HEK293 (cell line): ENCODE data around the gene MFSD11.

Experiments
- CTCF ChIA-PET: fragments of 350-600 bp; formaldehyde crosslinking; extraction: SDS; loops from one replicate; lab custom pipeline; 2021; ENCODE audit warnings: antibody characterized with exemption; lab: Yijun Ruan, JAX
- POLR2A ChIA-PET: fragments of 300-600 bp; formaldehyde crosslinking; extraction: SDS; loops from one replicate; lab custom pipeline; 2020; ENCODE audit warnings: antibody characterized with exemption, inconsistent platforms; lab: Yijun Ruan, JAX
- H3K27ac ChIP-seq: fragments of 200-500 bp; sonication (Bioruptor generic); 2 replicates; pipeline ENCODE4 v1.5.1; 2014; ENCODE audit warnings: low read depth, low read length, control low read depth, inconsistent platforms; ENCODE audit errors: extremely low read depth
- H3K36me3 ChIP-seq, 2 experiments: fragments of 200-500 bp in 1 of 2; sonication (Bioruptor generic) in 1 of 2; 1 replicate in 1 of 2; 2 replicates in 1 of 2; pipeline ENCODE4 v1.5.1; 2014 to 2017; ENCODE audit warnings: inconsistent platforms in 2 of 2, low read length in 2 of 2; ENCODE audit not compliant: control insufficient read depth in 2 of 2, insufficient read depth in 1 of 2
- H3K4me1 ChIP-seq: fragments of 200-500 bp; sonication (Bioruptor generic); 2 replicates; pipeline ENCODE4 v1.5.1; 2014; ENCODE audit warnings: mild to moderate bottlenecking, low read length, inconsistent platforms; ENCODE audit not compliant: control insufficient read depth, insufficient read depth
- H3K4me3 ChIP-seq: 2 replicates; pipeline ENCODE4 v1.5.1; 2011; ENCODE audit warnings: low read depth, mild to moderate bottlenecking, control low read depth, low read length, moderate library complexity
- H3K9me3 ChIP-seq: fragments of 200-500 bp; sonication (Bioruptor generic); 2 replicates; pipeline ENCODE4 v1.5.1; 2014; ENCODE audit warnings: low read depth, low read length, inconsistent platforms; ENCODE audit not compliant: control insufficient read depth, insufficient read depth
- KLF10 ChIP-seq: fragments of 450-650 bp; IDR thresholded peaks from 2 replicates; pipeline ENCODE4 v1.5.1; 2018; ENCODE audit warnings: missing biosample characterization, mild to moderate bottlenecking, missing genetic modification characterization
- KLF16 ChIP-seq: fragments of 450-650 bp; formaldehyde crosslinking; IDR thresholded peaks from 2 replicates; pipeline ENCODE4 v1.5.1; 2017; ENCODE audit warnings: missing biosample characterization, missing genetic modification characterization
- RBAK ChIP-seq: fragments of 450-650 bp; formaldehyde crosslinking; IDR thresholded peaks from 2 replicates; pipeline ENCODE4 v1.5.1; 2016; ENCODE audit warnings: missing biosample characterization, missing genetic modification characterization
- SP2 ChIP-seq: fragments of 450-650 bp; formaldehyde crosslinking; IDR thresholded peaks from 2 replicates; pipeline ENCODE4 v1.5.1; 2016; ENCODE audit warnings: missing biosample characterization, missing genetic modification characterization
- ZEB2 ChIP-seq: fragments of 450-650 bp; formaldehyde crosslinking; IDR thresholded peaks from 2 replicates; pipeline ENCODE4 v1.5.1; 2016; ENCODE audit warnings: missing biosample characterization, missing genetic modification characterization
- ZNF132 ChIP-seq: fragments of 450-650 bp; formaldehyde crosslinking; IDR thresholded peaks from 2 replicates; pipeline ENCODE4 v1.5.1; 2017; ENCODE audit warnings: missing biosample characterization, missing genetic modification characterization, borderline replicate concordance
- ZNF138 ChIP-seq: fragments of 450-650 bp; formaldehyde crosslinking; IDR thresholded peaks from 2 replicates; pipeline ENCODE4 v1.5.1; 2016; ENCODE audit warnings: missing biosample characterization, missing genetic modification characterization, borderline replicate concordance
- ZNF24 ChIP-seq: fragments of 450-650 bp; formaldehyde crosslinking; IDR thresholded peaks from 2 replicates; pipeline ENCODE4 v1.5.1; 2016; ENCODE audit warnings: missing biosample characterization, missing genetic modification characterization
- ZNF521 ChIP-seq: fragments of 450-650 bp; formaldehyde crosslinking; IDR thresholded peaks from 2 replicates; pipeline ENCODE4 v1.5.1; 2017; ENCODE audit warnings: missing biosample characterization, mild to moderate bottlenecking, missing genetic modification characterization
- ZNF561 ChIP-seq: fragments of 450-650 bp; IDR thresholded peaks from 2 replicates; pipeline ENCODE4 v1.5.1; 2018; ENCODE audit warnings: missing biosample characterization, missing genetic modification characterization, borderline replicate concordance
- ZNF571 ChIP-seq: fragments of 450-650 bp; formaldehyde crosslinking; IDR thresholded peaks from 2 replicates; pipeline ENCODE4 v1.5.0; 2017; ENCODE audit warnings: missing biosample characterization, missing genetic modification characterization
- ZNF610 ChIP-seq: fragments of 450-650 bp; formaldehyde crosslinking; IDR thresholded peaks from 2 replicates; pipeline ENCODE4 v1.5.1; 2016; ENCODE audit warnings: missing biosample characterization, missing genetic modification characterization, borderline replicate concordance
- ZNF677 ChIP-seq: fragments of 450-650 bp; IDR thresholded peaks from 2 replicates; pipeline ENCODE4 v1.5.0; 2018; ENCODE audit warnings: missing biosample characterization, mild to moderate bottlenecking, missing genetic modification characterization, moderate library complexity
- ZNF768 ChIP-seq: fragments of 450-650 bp; formaldehyde crosslinking; IDR thresholded peaks from 2 replicates; pipeline ENCODE4 v1.5.1; 2018; ENCODE audit warnings: missing biosample characterization, mild to moderate bottlenecking, missing genetic modification characterization
- ZNF843 ChIP-seq: fragments of 450-650 bp; formaldehyde crosslinking; IDR thresholded peaks from 2 replicates; pipeline ENCODE4 v1.5.1; 2016; ENCODE audit warnings: missing biosample characterization, missing genetic modification characterization
- TF ChIP-seq, protein P1 (sequence below): fragments of 450-650 bp; formaldehyde crosslinking; conservative IDR thresholded peaks from 2 replicates; pipeline ENCODE4 v1.5.1; 2016; ENCODE audit warnings: low read depth, missing biosample characterization, missing genetic modification characterization
- TF ChIP-seq, protein P2 (sequence below): fragments of 450-650 bp; formaldehyde crosslinking; IDR thresholded peaks from 2 replicates; pipeline ENCODE4 v1.5.1; 2016; ENCODE audit warnings: missing biosample characterization, missing genetic modification characterization
- TF ChIP-seq, protein P3 (sequence below): fragments of 450-650 bp; formaldehyde crosslinking; IDR thresholded peaks from 2 replicates; pipeline ENCODE4 v1.5.1; 2016; ENCODE audit warnings: missing biosample characterization, missing genetic modification characterization
- TF ChIP-seq, protein P4 (sequence below): fragments of 450-650 bp; formaldehyde crosslinking; IDR thresholded peaks from 2 replicates; pipeline ENCODE4 v1.5.1; 2017; ENCODE audit warnings: missing biosample characterization, mild to moderate bottlenecking, missing genetic modification characterization, moderate library complexity
- TF ChIP-seq, protein P5 (sequence below): fragments of 450-650 bp; formaldehyde crosslinking; IDR thresholded peaks from 2 replicates; pipeline ENCODE4 v1.5.1; 2016; ENCODE audit warnings: missing biosample characterization, missing genetic modification characterization
- TF ChIP-seq, protein P6 (sequence below): sonication (generic); formaldehyde crosslinking; IDR thresholded peaks from 2 replicates; pipeline ENCODE4 v1.8.1; 2022; ENCODE audit warnings: mild to moderate bottlenecking, moderate library complexity, missing genetic modification reagents

The MFSD11 gene

DNA sequence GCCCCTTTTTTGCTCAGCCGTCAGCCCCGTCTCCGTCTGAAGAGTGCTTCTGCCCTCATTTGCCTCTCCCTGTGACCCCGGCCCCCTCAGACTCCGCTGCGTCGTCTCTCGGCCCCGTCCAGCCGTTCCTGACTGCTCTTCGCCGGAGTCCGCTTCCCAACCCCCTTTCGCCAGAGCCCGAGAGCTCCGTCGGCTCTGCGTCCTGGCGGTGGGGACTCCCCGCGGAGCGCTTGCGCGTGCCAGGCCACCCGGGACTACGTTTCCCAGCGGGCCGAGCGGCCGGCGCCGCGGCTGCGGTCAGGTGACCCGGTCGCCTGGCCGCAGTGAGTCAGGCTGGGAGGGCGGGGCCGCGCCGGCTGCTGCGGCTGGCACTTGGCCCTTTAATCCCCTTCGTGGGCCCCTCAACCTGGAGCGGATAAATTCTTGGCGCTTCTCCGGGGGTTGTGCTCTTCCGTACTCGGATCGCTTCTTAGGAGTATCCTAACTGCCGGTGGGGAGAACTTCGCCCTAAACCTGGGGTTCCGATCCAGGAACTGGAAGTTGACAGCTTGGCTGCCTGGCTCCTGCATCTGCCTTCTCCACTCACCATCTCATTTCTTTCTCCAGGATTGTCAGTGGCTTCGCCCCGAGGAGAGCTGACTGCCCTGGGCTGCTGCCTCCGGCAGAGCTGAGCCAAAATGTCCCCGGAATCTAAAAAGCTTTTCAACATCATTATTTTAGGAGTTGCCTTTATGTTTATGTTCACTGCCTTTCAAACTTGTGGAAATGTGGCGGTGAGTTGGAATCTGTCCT is at the start of gene MFSD11 (continued):
- TF ChIP-seq, protein P1, sequence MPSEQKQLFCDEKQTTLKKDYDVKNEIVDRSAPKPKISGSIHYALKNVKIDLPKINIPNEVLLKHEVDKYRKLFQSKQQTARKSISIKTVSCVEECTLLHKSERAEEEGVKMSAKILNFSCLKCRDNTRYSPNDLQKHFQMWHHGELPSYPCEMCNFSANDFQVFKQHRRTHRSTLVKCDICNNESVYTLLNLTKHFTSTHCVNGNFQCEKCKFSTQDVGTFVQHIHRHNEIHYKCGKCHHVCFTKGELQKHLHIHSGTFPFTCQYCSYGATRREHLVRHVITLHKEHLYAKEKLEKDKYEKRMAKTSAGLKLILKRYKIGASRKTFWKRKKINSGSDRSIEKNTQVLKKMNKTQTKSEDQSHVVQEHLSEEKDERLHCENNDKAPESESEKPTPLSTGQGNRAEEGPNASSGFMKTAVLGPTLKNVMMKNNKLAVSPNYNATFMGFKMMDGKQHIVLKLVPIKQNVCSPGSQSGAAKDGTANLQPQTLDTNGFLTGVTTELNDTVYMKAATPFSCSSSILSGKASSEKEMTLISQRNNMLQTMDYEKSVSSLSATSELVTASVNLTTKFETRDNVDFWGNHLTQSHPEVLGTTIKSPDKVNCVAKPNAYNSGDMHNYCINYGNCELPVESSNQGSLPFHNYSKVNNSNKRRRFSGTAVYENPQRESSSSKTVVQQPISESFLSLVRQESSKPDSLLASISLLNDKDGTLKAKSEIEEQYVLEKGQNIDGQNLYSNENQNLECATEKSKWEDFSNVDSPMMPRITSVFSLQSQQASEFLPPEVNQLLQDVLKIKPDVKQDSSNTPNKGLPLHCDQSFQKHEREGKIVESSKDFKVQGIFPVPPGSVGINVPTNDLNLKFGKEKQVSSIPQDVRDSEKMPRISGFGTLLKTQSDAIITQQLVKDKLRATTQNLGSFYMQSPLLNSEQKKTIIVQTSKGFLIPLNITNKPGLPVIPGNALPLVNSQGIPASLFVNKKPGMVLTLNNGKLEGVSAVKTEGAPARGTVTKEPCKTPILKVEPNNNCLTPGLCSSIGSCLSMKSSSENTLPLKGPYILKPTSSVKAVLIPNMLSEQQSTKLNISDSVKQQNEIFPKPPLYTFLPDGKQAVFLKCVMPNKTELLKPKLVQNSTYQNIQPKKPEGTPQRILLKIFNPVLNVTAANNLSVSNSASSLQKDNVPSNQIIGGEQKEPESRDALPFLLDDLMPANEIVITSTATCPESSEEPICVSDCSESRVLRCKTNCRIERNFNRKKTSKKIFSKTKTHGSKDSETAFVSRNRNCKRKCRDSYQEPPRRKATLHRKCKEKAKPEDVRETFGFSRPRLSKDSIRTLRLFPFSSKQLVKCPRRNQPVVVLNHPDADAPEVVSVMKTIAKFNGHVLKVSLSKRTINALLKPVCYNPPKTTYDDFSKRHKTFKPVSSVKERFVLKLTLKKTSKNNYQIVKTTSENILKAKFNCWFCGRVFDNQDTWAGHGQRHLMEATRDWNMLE (tag by site-specific recombination): no peak
- TF ChIP-seq ZNF24 (tag by site-specific recombination) (peak; percentile 72; the same call in 1 of the 2 replicates), ZNF843 (peak; percentile 80), KLF16 (tag by site-specific recombination) (peak; percentile 91), ZNF138 (no peak), ZNF521 (tag by site-specific recombination) (no peak), ZNF571 (no peak), SP2 (tag by site-specific recombination) (no peak; the same call in 1 of the 2 replicates), KLF10 (peak; percentile 87)
- TF ChIP-seq, all 188 proteins: peak for 65

DNA sequence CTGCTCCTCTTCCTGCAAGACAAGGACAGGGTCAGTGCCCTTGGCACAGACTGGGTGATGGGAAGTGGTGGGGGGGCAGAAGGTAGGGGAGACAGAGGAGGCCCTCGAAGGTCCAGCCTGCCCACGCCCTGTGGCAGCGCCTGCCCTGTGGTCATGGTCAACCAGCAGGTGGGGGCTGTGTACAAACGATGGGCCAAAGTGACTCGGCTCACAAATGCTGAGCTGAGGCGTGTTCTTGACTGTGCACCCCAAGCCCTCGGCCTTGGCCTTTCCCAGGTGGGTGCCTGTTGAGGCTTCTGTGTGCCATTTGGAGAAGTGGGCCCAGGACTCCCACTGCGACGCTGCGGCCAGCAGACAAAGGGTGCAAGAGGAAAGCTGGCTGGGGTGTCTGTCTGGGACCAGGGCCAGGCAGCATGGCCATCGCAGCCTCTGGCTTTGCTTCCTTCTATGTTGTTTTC is 49.7 kb upstream of the MFSD11 start:
- POLR2A ChIA-PET: interaction anchor here (0.6 to 2.2 kb wide), 10 partner anchors 9 to 131 kb away, joined by 3 to 22 read pairs (median 9); partner anchors contain the start of genes MFSD11, MXRA7 and SRSF2
- CTCF ChIA-PET: interaction anchor here (0.6 to 14.2 kb wide), 9 partner anchors 10 to 355 kb away, joined by 3 to 175 read pairs (median 5); partner anchors contain the start of gene MXRA7
- H3K27ac ChIP-seq: peak overlapping the region; percentile 66
- TF ChIP-seq, protein P2, sequence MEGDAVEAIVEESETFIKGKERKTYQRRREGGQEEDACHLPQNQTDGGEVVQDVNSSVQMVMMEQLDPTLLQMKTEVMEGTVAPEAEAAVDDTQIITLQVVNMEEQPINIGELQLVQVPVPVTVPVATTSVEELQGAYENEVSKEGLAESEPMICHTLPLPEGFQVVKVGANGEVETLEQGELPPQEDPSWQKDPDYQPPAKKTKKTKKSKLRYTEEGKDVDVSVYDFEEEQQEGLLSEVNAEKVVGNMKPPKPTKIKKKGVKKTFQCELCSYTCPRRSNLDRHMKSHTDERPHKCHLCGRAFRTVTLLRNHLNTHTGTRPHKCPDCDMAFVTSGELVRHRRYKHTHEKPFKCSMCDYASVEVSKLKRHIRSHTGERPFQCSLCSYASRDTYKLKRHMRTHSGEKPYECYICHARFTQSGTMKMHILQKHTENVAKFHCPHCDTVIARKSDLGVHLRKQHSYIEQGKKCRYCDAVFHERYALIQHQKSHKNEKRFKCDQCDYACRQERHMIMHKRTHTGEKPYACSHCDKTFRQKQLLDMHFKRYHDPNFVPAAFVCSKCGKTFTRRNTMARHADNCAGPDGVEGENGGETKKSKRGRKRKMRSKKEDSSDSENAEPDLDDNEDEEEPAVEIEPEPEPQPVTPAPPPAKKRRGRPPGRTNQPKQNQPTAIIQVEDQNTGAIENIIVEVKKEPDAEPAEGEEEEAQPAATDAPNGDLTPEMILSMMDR: peak; percentile 49; the same call in 1 of the 2 replicates
- TF ChIP-seq ZNF677 (tag by site-specific recombination) (no peak), ZNF768 (tag by site-specific recombination) (no peak), ZNF561 (tag by site-specific recombination) (no peak), ZNF610 (tag by site-specific recombination) (no peak), RBAK (tag by site-specific recombination) (no peak), ZNF132 (tag by site-specific recombination) (no peak), ZEB2 (tag by site-specific recombination) (no peak)
- TF ChIP-seq, protein P3, sequence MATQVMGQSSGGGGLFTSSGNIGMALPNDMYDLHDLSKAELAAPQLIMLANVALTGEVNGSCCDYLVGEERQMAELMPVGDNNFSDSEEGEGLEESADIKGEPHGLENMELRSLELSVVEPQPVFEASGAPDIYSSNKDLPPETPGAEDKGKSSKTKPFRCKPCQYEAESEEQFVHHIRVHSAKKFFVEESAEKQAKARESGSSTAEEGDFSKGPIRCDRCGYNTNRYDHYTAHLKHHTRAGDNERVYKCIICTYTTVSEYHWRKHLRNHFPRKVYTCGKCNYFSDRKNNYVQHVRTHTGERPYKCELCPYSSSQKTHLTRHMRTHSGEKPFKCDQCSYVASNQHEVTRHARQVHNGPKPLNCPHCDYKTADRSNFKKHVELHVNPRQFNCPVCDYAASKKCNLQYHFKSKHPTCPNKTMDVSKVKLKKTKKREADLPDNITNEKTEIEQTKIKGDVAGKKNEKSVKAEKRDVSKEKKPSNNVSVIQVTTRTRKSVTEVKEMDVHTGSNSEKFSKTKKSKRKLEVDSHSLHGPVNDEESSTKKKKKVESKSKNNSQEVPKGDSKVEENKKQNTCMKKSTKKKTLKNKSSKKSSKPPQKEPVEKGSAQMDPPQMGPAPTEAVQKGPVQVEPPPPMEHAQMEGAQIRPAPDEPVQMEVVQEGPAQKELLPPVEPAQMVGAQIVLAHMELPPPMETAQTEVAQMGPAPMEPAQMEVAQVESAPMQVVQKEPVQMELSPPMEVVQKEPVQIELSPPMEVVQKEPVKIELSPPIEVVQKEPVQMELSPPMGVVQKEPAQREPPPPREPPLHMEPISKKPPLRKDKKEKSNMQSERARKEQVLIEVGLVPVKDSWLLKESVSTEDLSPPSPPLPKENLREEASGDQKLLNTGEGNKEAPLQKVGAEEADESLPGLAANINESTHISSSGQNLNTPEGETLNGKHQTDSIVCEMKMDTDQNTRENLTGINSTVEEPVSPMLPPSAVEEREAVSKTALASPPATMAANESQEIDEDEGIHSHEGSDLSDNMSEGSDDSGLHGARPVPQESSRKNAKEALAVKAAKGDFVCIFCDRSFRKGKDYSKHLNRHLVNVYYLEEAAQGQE (tag by site-specific recombination): no peak
- TF ChIP-seq, protein P4, sequence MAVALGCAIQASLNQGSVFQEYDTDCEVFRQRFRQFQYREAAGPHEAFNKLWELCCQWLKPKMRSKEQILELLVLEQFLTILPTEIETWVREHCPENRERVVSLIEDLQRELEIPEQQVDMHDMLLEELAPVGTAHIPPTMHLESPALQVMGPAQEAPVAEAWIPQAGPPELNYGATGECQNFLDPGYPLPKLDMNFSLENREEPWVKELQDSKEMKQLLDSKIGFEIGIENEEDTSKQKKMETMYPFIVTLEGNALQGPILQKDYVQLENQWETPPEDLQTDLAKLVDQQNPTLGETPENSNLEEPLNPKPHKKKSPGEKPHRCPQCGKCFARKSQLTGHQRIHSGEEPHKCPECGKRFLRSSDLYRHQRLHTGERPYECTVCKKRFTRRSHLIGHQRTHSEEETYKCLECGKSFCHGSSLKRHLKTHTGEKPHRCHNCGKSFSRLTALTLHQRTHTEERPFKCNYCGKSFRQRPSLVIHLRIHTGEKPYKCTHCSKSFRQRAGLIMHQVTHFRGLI (tag by site-specific recombination): no peak
- TF ChIP-seq, protein P5, sequence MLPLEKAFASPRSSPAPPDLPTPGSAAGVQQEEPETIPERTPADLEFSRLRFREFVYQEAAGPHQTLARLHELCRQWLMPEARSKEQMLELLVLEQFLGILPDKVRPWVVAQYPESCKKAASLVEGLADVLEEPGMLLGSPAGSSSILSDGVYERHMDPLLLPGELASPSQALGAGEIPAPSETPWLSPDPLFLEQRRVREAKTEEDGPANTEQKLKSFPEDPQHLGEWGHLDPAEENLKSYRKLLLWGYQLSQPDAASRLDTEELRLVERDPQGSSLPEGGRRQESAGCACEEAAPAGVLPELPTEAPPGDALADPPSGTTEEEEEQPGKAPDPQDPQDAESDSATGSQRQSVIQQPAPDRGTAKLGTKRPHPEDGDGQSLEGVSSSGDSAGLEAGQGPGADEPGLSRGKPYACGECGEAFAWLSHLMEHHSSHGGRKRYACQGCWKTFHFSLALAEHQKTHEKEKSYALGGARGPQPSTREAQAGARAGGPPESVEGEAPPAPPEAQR (tag by site-specific recombination): no peak
- TF ChIP-seq, protein P6, sequence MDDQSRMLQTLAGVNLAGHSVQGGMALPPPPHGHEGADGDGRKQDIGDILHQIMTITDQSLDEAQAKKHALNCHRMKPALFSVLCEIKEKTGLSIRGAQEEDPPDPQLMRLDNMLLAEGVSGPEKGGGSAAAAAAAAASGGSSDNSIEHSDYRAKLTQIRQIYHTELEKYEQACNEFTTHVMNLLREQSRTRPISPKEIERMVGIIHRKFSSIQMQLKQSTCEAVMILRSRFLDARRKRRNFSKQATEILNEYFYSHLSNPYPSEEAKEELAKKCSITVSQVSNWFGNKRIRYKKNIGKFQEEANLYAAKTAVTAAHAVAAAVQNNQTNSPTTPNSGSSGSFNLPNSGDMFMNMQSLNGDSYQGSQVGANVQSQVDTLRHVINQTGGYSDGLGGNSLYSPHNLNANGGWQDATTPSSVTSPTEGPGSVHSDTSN (CRISPR knock-in tag): 0 out of 2 replicates have a peak, but pooled peaks have one; percentile 33

More for the DNA sequence above, 49.7 kb upstream of the MFSD11 start:
- H3K4me1 ChIP-seq: peaks cover 11% of the 10 kb centered on the region
- H3K9me3 ChIP-seq: no peaks in the 10 kb centered on the region
- peaks cover 0 to 36% of the 10 kb centered on the region in 2 experiments; a peak in 2 of 3 replicates for H3K36me3 ChIP-seq
- no peak overlapping the region for H3K4me3 ChIP-seq
